GM12891 (cell line): ENCODE data around the gene CAP2.

Source experiments
- POLR2A ChIP-seq: IDR thresholded peaks from 2 replicates; pipeline ENCODE4 v1.6.1; 2011; ENCODE audit warnings: low read depth, low read length, control low read depth
- POLR2AphosphoS5 ChIP-seq: IDR thresholded peaks from 2 replicates; pipeline ENCODE4 v1.6.1; 2011; ENCODE audit warnings: low read depth, low read length, control low read depth
- TAF1 ChIP-seq: IDR thresholded peaks from 2 replicates; pipeline ENCODE4 v1.6.1; 2011; ENCODE audit warnings: low read depth, low read length, control low read depth

GRCh38 chr6:17599877-17600526 lies 206.6 kb downstream of the CAP2 start, which contains the start of gene FAM8A1:
- no peak for TF ChIP-seq POLR2AphosphoS5
- peak; percentile 49; the same call in 1 of the 2 replicates for TF ChIP-seq POLR2A
- TF ChIP-seq TAF1: no peak
